HL-60 (cell line): ENCODE measurements around the gene DAPK1.

Source experiments
- DNase-seq, 2 experiments: peaks; one replicate each; pipeline ENCODE4 v3.0.0-alpha.2; 2010 to 2020; ENCODE audit warnings: low read depth in 1 of 2, low spot score in 1 of 2
- H3K27ac ChIP-seq: fragments of 250-450 bp; sonication (Bioruptor Pico); replicated peaks from 2 replicates; pipeline ENCODE4 v1.5.1; 2020; ENCODE audit warnings: mild to moderate bottlenecking, moderate library complexity
- H3K27me3 ChIP-seq: fragments of 250-450 bp; sonication (Bioruptor Pico); 2 replicates; pipeline ENCODE4 v1.5.1; 2021; ENCODE audit warnings: mild to moderate bottlenecking, moderate library complexity; ENCODE audit not compliant: insufficient read depth, poor library complexity, severe bottlenecking
- H3K4me3 ChIP-seq: replicated peaks from 2 replicates; pipeline ENCODE4 v1.5.1; 2011; ENCODE audit warnings: mild to moderate bottlenecking, control low read depth, low read length; ENCODE audit not compliant: insufficient read depth
- CTCF ChIP-seq: IDR thresholded peaks from one replicate; pipeline ENCODE4 v1.5.1; 2011; ENCODE audit warnings: low read length, control low read depth, inconsistent platforms; ENCODE audit not compliant: insufficient read depth
- GABPA ChIP-seq: IDR thresholded peaks from 2 replicates; pipeline ENCODE4 v1.6.1; 2012; ENCODE audit warnings: low read depth
- POLR2AphosphoS5 ChIP-seq: IDR thresholded peaks from 2 replicates; pipeline ENCODE4 v1.6.1; 2012; ENCODE audit warnings: low read depth
- REST ChIP-seq: IDR thresholded peaks from 2 replicates; pipeline ENCODE4 v1.6.1; 2012; ENCODE audit warnings: low read depth; ENCODE audit not compliant: insufficient replicate concordance
- SPI1 ChIP-seq: IDR thresholded peaks from 2 replicates; pipeline ENCODE4 v1.6.1; 2012; ENCODE audit warnings: low read depth, mild to moderate bottlenecking, borderline replicate concordance

Gene DAPK1

DNA sequence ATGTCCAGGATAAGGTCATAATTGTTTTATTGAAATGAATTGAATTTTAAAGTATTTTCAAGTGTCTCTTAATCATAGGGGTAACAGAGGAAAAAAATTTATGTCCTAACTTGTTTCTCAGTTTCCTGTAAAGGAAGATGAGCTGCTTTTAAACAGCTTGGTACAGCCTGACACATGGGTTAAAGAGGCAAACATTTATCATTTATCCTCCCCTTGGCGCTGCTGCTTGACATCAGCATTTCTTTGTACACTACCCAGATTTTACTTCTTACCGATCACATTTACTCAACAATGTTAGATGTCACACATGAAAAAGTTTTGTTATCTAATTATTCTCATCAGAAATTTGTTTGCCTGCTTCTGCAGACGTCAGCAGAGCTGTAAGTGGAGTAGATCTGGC is 148.9 kb downstream of the DAPK1 start:
- no peaks in the 10 kb centered on the region for H3K27me3 ChIP-seq
- H3K4me3 ChIP-seq, result no peak overlapping the region
- no peak for TF ChIP-seq CTCF
- TF ChIP-seq SPI1, result no peak
- no peak for TF ChIP-seq POLR2AphosphoS5
- TF ChIP-seq GABPA, result no peak
- TF ChIP-seq REST, result no peak
- no peak overlapping the region for H3K27ac ChIP-seq
- no peak for DNase-seq

DNA sequence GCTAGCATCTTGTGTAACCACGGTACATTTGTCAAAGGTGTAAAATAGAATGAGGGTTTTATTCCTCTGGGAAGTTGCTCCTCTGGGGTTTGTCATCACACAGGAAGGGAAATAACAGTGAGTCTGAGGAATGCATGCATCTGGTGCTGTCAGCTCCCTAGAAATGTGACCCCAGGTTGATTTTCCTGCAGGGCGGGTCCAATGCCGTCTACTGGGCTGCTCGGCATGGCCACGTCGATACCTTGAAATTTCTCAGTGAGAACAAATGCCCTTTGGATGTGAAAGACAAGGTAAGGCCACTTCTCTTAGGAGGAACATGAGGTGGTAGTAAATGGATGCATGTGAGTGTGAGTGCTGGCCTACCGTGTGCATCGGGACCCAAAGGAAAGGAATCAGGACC is 149.4 kb downstream of the DAPK1 start:
- no peak overlapping the region for H3K27ac ChIP-seq
- TF ChIP-seq GABPA (no peak), CTCF (no peak)
- H3K4me3 ChIP-seq, result no peak overlapping the region
- H3K27me3 ChIP-seq, result no peaks in the 10 kb centered on the region
- no peak for DNase-seq

GRCh38 chr9:87648606-87649005 is 150.9 kb downstream of the DAPK1 start:
- Histone ChIP-seq H3K27ac (no peak overlapping the region), H3K4me3 (no peak overlapping the region), H3K27me3 (no peaks in the 10 kb centered on the region)
- TF ChIP-seq SPI1 (no peak), REST (no peak), POLR2AphosphoS5 (no peak), CTCF (no peak), GABPA (no peak)
- DNase-seq, result no peak

GRCh38 chr9:87650611-87651295 is 153.1 kb downstream of the DAPK1 start:
- no peak for DNase-seq
- TF ChIP-seq GABPA (no peak), POLR2AphosphoS5 (no peak), REST (no peak), SPI1 (no peak), CTCF (no peak)
- Histone ChIP-seq H3K27me3 (no peaks in the 10 kb centered on the region), H3K4me3 (no peak overlapping the region), H3K27ac (no peak overlapping the region)
